Measurements from ENCODE around the gene ATF6.

ATF6 gene

GRCh38 chr1:161834967-161835550 lies 68.9 kb downstream of the ATF6 start:
- no peak for TF ChIP-seq JUND (IDR thresholded peaks at IDR 0.05; ENCODE audit: low read depth)
- no peak for DNase-seq (ENCODE audit: low read depth in 1 of 2, low spot score in 1 of 2)
- in situ Hi-C loops (cut with HindIII; ENCODE audit: low pct_unique_long_range_greater_than_20kb, low sequenced_read_pairs) = no loop called here

- in situ Hi-C loops (cut with HindIII; ENCODE audit: low pct_unique_long_range_greater_than_20kb, low sequenced_read_pairs) = no loop called here
- TF ChIP-seq JUND (IDR thresholded peaks at IDR 0.05; ENCODE audit: low read depth) = no peak
- DNase-seq (ENCODE audit: low read depth in 1 of 2, low spot score in 1 of 2) = no peak
Measured at GRCh38 chr1:161836018-161836417, 69.9 kb downstream of the ATF6 start.

GRCh38 chr1:161838362-161838761 lies 72.2 kb downstream of the ATF6 start:
- in situ Hi-C loops (cut with HindIII; ENCODE audit: low pct_unique_long_range_greater_than_20kb, low sequenced_read_pairs) = no loop called here
- TF ChIP-seq JUND (IDR thresholded peaks at IDR 0.05; ENCODE audit: low read depth) = no peak
- no peak for DNase-seq (ENCODE audit: low read depth in 1 of 2, low spot score in 1 of 2)

GRCh38 chr1:161838885-161839284 lies 72.8 kb downstream of the ATF6 start:
- no peak for DNase-seq (ENCODE audit: low read depth in 1 of 2, low spot score in 1 of 2)
- no peak for TF ChIP-seq JUND (IDR thresholded peaks at IDR 0.05; ENCODE audit: low read depth)
- in situ Hi-C loops (cut with HindIII; ENCODE audit: low pct_unique_long_range_greater_than_20kb, low sequenced_read_pairs) = no loop called here

GRCh38 chr1:161839591-161839990 lies 73.5 kb downstream of the ATF6 start:
- no peak for TF ChIP-seq JUND (IDR thresholded peaks at IDR 0.05; ENCODE audit: low read depth)
- DNase-seq (ENCODE audit: low read depth in 1 of 2, low spot score in 1 of 2) = no peak
- in situ Hi-C loops (cut with HindIII; ENCODE audit: low pct_unique_long_range_greater_than_20kb, low sequenced_read_pairs) = no loop called here

GRCh38 chr1:161840363-161840762 lies 74.2 kb downstream of the ATF6 start:
- TF ChIP-seq JUND (IDR thresholded peaks at IDR 0.05; ENCODE audit: low read depth) = no peak
- DNase-seq (ENCODE audit: low read depth in 1 of 2, low spot score in 1 of 2) = no peak
- in situ Hi-C loops (cut with HindIII; ENCODE audit: low pct_unique_long_range_greater_than_20kb, low sequenced_read_pairs) = no loop called here

GRCh38 chr1:161843156-161843555 lies 77.0 kb downstream of the ATF6 start:
- DNase-seq (ENCODE audit: low read depth in 1 of 2, low spot score in 1 of 2) = no peak
- TF ChIP-seq JUND (IDR thresholded peaks at IDR 0.05; ENCODE audit: low read depth) = no peak
- in situ Hi-C loops (cut with HindIII; ENCODE audit: low pct_unique_long_range_greater_than_20kb, low sequenced_read_pairs) = no loop called here

- in situ Hi-C loops (cut with HindIII; ENCODE audit: low pct_unique_long_range_greater_than_20kb, low sequenced_read_pairs) = no loop called here
- DNase-seq (ENCODE audit: low read depth in 1 of 2, low spot score in 1 of 2) = no peak
- TF ChIP-seq JUND (IDR thresholded peaks at IDR 0.05; ENCODE audit: low read depth) = no peak
Measured at GRCh38 chr1:161844696-161845095, 78.6 kb downstream of the ATF6 start.

- no peak for DNase-seq (ENCODE audit: low read depth in 1 of 2, low spot score in 1 of 2)
Measured at GRCh38 chr1:161848676-161849075, 82.6 kb downstream of the ATF6 start.

GRCh38 chr1:161849518-161849917 lies 83.4 kb downstream of the ATF6 start:
- no peak for DNase-seq (ENCODE audit: low read depth in 1 of 2, low spot score in 1 of 2)
- no peak for TF ChIP-seq JUND (IDR thresholded peaks at IDR 0.05; ENCODE audit: low read depth)
- in situ Hi-C loops (cut with HindIII; ENCODE audit: low pct_unique_long_range_greater_than_20kb, low sequenced_read_pairs) = no loop called here

More at GRCh38 chr1:161848676-161849075, 82.6 kb downstream of the ATF6 start:
- TF ChIP-seq JUND (IDR thresholded peaks at IDR 0.05; ENCODE audit: low read depth) = no peak
- in situ Hi-C loops (cut with HindIII; ENCODE audit: low pct_unique_long_range_greater_than_20kb, low sequenced_read_pairs) = no loop called here

GRCh38 chr1:161855260-161855659 lies 89.1 kb downstream of the ATF6 start:
- in situ Hi-C loops (cut with HindIII; ENCODE audit: low pct_unique_long_range_greater_than_20kb, low sequenced_read_pairs) = no loop called here
- no peak for TF ChIP-seq JUND (IDR thresholded peaks at IDR 0.05; ENCODE audit: low read depth)
- no peak for DNase-seq (ENCODE audit: low read depth in 1 of 2, low spot score in 1 of 2)

- in situ Hi-C loops (cut with HindIII; ENCODE audit: low pct_unique_long_range_greater_than_20kb, low sequenced_read_pairs) = no loop called here
- DNase-seq (ENCODE audit: low read depth in 1 of 2, low spot score in 1 of 2) = no peak
- TF ChIP-seq JUND (IDR thresholded peaks at IDR 0.05; ENCODE audit: low read depth) = no peak
Measured at GRCh38 chr1:161858271-161858670, 92.2 kb downstream of the ATF6 start.

- TF ChIP-seq JUND (IDR thresholded peaks at IDR 0.05; ENCODE audit: low read depth) = no peak
- in situ Hi-C loops (cut with HindIII; ENCODE audit: low pct_unique_long_range_greater_than_20kb, low sequenced_read_pairs) = no loop called here
- DNase-seq (ENCODE audit: low read depth in 1 of 2, low spot score in 1 of 2) = no peak
Measured at GRCh38 chr1:161863549-161863948, 97.4 kb downstream of the ATF6 start.

- TF ChIP-seq JUND (IDR thresholded peaks at IDR 0.05; ENCODE audit: low read depth) = no peak
- in situ Hi-C loops (cut with HindIII; ENCODE audit: low pct_unique_long_range_greater_than_20kb, low sequenced_read_pairs) = no loop called here
- DNase-seq (ENCODE audit: low read depth in 1 of 2, low spot score in 1 of 2) = no peak
Measured at GRCh38 chr1:161864577-161864976, 98.5 kb downstream of the ATF6 start.
